Right renal cortex interstitium (tissue), 3 donors: ENCODE data around the gene GLI2. TPM values are rescaled to one million over a fixed set of nuclear protein-coding genes. Genes with fewer than 3 reads are reported as not detected.

ENCODE experiments used
- DNase-seq, 3 donors: peaks; one replicate each; pipeline ENCODE4 v3.0.0-alpha.2; 2013; ENCODE audit warnings: low read depth in 3 of 3, low spot score in 2 of 3
- polyA plus RNA-seq, 3 donors: library from polyadenylated mRNA; unstranded; fragments of 120-200 nt; gene quantifications; one replicate each; pipeline ENCODE4 v1.2.1, GENCODE V29; 2013; ENCODE audit not compliant: insufficient read length in 3 of 3

Gene GLI2
- polyA plus RNA-seq, 3 donors, result 8.1 to 9.3 (median 8.4) TPM

DNA sequence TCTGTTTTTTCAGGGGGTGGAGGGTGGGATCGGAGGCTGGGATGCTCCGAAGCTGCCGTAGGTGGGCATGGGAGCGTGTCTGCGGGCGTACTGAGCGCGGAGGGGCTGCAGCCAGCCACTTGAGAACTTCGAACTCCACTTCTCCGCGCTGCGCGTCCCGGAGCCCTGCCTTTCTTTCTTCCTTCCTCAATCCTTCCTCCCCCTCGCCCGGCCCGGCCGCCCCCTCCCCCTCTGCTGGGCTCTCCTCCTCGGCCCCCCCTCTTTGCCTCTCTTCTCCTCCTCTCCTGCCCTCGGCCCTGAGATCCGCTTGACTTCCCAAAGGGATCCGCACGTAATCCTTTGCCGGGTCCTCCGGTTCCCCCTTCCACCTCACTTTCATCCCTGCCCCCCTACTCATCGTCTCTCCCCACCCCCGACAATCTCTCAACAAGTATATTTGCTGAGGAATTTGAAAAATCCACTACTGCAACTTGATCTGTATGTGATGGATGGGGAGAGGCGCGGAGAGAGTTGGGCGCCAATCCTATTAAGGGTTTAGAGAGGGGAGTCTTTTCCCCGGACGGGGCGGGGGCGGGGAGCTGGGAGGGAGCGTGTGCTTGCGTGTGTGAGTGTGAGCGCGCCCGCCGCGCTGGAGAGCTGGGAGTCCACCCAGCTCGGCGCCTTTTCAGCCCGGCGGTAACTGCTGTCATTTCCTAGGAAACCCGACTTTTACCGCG lies 1.1 kb downstream of the GLI2 start:
- DNase-seq, result no peak

DNA sequence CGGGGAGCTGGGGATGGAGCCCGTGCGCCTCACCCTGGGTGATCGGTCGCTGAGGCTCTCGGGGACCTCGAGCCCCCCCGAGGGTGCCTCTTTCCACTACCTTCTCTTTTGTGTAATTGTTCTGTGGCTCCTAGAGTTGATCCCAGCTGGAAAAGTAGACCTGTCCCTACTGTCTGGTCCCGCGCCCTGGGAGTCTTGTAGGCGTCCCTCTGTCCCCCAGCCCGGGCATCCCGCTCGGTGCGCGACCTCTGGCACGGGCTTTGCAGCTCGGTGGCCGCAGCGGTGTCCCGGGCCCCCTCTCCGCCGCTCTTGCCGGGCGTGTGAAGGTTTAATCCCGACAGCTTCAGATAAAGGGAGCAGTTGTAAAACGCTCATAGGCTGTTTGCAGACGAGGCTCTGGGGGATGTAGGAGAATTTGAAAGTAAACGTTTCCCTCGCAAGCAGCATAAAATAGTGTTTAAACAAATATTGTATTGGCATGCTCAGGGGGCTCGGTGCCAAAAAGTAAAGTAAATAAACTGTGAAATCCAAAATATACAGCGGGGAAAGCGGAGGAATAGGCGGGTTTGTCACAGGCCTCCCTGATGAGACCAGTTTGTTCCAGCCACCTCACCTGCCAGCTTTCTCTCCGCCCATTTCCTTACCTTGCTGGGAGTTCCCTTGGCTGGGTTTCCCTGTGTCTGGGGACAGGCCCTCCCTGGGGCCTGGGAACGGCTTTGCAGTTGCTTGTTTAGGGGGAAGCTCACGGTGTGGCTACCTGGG lies 1.9 kb downstream of the GLI2 start:
- DNase-seq, result no peak

DNA sequence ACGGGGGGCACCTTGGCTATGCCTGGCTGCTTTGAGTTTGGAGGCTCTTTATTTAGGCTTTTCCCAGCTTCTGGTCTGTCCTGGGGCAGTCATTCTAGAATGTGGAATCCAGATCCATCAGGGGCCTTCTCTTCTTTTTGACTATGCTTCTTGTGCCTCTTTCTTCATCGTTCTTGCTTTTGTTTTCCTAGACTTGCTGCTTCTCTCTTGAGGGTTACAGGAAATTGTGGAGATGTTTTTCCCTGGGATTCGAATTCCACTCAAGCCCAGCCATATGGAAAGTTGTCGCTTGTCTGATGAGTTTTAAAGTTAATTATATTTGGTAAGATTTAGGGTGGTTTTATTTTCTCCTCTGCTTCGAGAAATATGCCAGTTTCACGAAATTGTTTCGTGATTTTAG lies 2.4 kb downstream of the GLI2 start:
- DNase-seq, result no peak

DNA sequence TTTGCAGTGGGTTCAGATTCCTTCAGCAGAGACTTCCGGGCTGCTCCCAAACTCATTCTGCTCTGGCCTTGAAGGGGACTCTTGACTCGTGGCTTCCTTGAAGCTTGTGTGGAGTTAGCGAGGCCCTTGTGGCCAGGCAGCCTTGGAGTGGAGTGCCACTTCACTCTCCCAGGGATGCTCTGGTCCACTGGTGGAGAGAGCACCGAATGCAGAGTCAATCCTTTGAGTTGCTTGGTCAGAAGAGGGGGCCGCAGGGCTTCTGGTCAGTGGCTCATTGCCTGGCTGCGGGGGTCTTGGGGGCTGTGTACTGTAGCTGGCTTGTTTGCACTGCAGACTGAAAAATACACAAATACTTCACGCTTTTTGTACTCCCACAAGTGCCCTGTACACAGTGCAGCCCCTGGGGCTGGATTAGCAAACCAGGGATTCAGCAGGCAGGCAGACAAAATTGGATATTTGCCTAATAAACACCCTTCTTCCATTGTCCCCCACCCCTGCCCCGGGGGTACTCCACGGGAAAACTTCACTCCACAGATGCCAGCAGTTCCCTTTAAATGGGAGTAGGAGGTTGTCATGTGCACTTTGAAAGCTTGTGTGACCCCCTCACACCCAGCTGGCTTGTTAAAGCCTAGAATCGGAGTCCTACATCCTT lies 3.2 kb downstream of the GLI2 start:
- DNase-seq, result no peak

GRCh38 chr2:120739438-120740090 lies 3.9 kb downstream of the GLI2 start:
- no peak for DNase-seq

DNA sequence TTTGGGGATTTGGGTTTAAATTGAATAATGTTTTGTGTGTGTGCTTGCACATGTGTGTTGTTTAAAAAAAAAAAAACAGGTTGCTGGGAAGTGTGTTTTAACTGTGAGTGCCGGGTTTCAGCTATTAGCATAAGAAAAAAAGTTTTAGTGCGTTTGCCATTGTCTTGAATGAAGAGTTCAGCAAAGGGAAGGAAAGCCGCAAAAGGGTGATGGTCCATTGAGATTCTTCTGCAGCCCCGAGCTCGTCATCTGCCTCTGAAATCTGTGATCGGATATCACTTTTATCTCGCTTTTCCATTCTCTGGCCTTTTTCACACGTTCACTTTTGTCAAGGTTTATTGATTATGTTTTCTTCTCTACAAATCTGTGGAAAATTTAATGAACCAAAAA lies 4.7 kb downstream of the GLI2 start:
- DNase-seq, result no peak

- DNase-seq, result no peak
Measured at GRCh38 chr2:120740765-120741524, 5.3 kb downstream of the GLI2 start.

GRCh38 chr2:120741571-120742561 lies 6.2 kb downstream of the GLI2 start:
- DNase-seq, result no peak

DNA sequence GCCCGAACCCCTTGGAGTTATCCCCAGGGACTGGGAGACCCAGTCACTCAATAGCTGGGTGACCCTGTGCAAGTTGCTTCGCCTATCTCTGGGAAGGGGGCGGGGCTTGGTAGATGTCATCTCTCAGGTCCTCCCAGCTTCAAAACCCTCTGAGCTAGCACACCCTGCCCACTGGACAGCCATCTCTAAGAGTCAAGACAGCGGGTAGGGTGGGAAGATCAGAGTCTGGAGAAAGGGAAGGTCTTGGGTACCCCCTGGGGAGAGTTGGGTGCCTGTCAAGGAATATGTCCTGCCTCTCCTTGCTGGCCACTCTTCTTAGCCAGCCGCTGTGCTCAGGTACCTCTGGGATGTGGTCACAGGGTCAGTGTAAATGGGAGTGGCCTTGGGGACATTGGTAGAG lies 8.0 kb downstream of the GLI2 start:
- DNase-seq, result no peak

DNA sequence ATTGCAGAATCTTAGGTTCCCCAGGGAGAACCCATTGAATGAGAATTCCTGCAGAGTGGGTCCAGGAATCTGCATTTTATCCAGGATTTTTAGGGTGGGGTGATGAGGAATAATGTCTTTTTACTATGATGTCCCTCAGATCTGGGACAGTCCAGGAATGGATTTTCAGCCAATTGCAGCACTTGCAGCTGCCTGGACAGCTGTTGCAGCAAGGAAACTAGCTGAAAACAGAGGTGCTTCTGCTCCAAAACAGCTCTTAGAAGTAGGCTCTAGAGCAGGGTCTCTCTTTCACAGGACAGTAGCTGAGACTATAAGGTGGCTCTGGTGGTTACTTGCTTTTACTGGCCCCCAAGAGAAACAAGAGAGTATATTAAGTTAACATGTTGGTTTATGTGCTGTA lies 9.1 kb downstream of the GLI2 start:
- DNase-seq, result no peak

- no peak for DNase-seq
Measured at GRCh38 chr2:120745420-120746111, 9.9 kb downstream of the GLI2 start.

- DNase-seq, result no peak
Measured at GRCh38 chr2:120746144-120746543, 10.5 kb downstream of the GLI2 start.

- DNase-seq, result no peak
Measured at GRCh38 chr2:120747281-120747680, 11.6 kb downstream of the GLI2 start.

- DNase-seq, result no peak
Measured at GRCh38 chr2:120747706-120748105, 12.0 kb downstream of the GLI2 start.

DNA sequence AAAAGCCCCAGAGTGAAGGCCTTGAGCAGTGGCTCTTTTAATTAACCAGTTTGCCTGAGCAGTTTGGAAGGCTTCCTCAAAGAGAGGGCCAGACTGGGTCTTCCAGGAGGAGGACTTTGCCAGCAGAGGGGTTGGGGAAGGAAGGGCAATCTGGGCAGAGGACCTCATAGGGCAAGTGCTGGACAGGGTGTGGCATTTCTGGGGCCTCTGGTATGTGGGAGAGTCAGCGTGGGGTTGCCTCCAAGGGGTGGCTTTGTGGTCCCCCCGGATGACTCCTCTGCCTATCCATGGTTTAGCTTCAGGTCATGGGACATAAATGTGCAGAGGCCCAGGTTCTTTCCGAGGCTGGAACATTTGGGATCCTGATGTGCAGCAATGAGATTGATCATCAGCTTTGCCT lies 12.6 kb downstream of the GLI2 start:
- DNase-seq, result no peak

DNA sequence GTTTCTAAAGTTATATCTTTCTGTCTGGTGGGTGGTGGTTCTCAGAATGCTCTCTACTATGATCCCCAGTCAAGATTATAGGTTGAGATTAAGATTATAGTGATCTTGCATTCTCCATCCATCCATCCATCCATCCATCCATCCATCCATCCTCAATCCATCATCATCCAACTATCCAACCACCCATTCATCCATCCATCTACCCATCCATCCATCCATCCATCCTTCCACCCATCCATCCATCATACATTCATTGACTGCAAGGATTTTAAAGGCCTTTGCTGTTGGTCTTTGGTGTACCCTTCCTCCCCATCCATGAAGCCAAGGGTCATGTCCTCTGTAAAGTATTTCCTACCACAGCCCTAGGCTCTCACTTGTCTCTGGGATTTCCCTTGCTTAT lies 13.1 kb downstream of the GLI2 start:
- DNase-seq, result no peak

DNA sequence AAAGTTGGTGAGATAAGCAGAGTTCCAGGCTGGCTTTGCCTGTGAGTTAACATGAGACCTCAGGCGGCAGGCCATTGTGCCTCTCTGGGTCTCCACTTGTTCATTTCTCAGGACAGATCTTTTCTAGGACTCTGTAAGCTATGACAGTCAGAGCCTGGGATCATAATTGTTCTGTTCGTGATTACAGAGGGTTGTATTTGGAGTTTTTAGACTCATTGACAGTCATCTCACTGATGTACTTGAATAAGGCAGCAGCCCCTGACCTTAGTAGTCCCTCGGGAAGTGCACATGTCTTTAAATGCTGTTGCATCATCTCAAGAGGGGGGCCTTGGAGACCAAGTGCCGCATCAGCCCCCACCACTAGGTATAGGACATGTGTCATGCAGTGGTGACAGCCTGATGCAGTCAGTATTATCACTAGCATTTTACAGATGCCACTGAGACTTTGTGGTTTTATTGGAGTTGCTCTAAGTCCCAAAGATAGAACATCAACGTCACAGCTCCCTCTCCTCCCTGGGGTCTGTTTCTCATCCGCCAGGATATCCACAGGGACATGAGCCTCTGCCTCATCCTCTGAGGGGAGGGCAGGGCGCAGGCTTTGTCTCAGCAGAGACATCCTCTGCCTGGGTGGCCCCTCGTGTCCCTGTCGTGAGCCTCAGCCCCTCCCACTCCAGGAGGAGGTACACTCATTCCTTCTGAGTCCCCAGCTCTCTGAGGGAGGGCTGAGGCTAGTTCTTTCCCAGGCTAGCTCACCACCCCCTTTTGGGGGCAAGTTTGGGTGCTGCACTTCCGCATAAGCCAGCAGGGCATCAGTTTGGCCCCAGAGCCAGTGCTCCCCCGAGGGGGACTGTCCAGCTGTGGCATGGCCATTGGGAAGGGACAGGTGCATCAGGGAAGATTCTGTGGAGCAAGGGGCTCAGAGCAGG lies 14.1 kb downstream of the GLI2 start:
- no peak for DNase-seq
